Renal cortex interstitium (tissue), 11 donors: Measurements from ENCODE around the gene MYOC. TPM values are rescaled to one million over a fixed set of nuclear protein-coding genes. Genes with fewer than 3 reads are reported as not detected.
"Not testable (repeated sequence)": the region's sequence is repeated elsewhere in the genome, so short reads cannot be mapped to it uniquely, and the experiment has no call there.

Source experiments
- DNase-seq, 11 donors: peaks; one replicate each; pipeline ENCODE4 v3.0.0-alpha.2; 2013; ENCODE audit warnings: low read depth in 9 of 11, low spot score in 4 of 11; ENCODE audit errors: extremely low read depth in 1 of 11
- polyA plus RNA-seq, 3 donors: library from polyadenylated mRNA; unstranded; fragments of 120-200 nt; gene quantifications; one replicate each; pipeline ENCODE4 v1.2.1, GENCODE V29; 2013; ENCODE audit not compliant: insufficient read length in 3 of 3

Gene MYOC
- polyA plus RNA-seq, 3 donors: 0.16 to 0.35 (median 0.23) TPM

- no peak for DNase-seq
These were observed 35.9 kb downstream of the MYOC start for GRCh38 chr1:171616586-171616985.

GRCh38 chr1:171615122-171615906, 37.2 kb downstream of the MYOC start:
- not testable (repeated sequence) for DNase-seq

- DNase-seq: no peak
These were observed 39.2 kb downstream of the MYOC start for GRCh38 chr1:171613282-171613681.

- no peak for DNase-seq
These were observed 41.2 kb downstream of the MYOC start for GRCh38 chr1:171611306-171611705.

GRCh38 chr1:171610385-171610784, 42.1 kb downstream of the MYOC start:
- DNase-seq: no peak

- no peak for DNase-seq
These were observed 46.0 kb downstream of the MYOC start for GRCh38 chr1:171606402-171606941.

GRCh38 chr1:171603042-171603441, 49.4 kb downstream of the MYOC start:
- not testable (repeated sequence) for DNase-seq

GRCh38 chr1:171600862-171601261, 51.6 kb downstream of the MYOC start:
- DNase-seq: no peak

- DNase-seq: not testable (repeated sequence)
These were observed 52.2 kb downstream of the MYOC start for GRCh38 chr1:171600310-171600709.

GRCh38 chr1:171597203-171597602, 55.3 kb downstream of the MYOC start:
- DNase-seq: no peak

- DNase-seq: no peak
These were observed 55.8 kb downstream of the MYOC start for GRCh38 chr1:171596705-171597104.

GRCh38 chr1:171596119-171596518, 56.4 kb downstream of the MYOC start:
- no peak for DNase-seq

GRCh38 chr1:171595324-171595723, 57.2 kb downstream of the MYOC start:
- peak in 2 of 11 donors; percentile 3 to 41 for DNase-seq

GRCh38 chr1:171590022-171590421, 62.5 kb downstream of the MYOC start:
- no peak for DNase-seq

GRCh38 chr1:171588230-171588629, 64.3 kb downstream of the MYOC start:
- no peak for DNase-seq

- no peak for DNase-seq
These were observed 66.8 kb downstream of the MYOC start for GRCh38 chr1:171585715-171586114.

Other genes with a start within 250 kb of the MYOC start
- 100 to 1,000 TPM; 131 to 139 (median 135) TPM for gene PRRC2C, start 167.2 kb downstream of the MYOC start, polyA plus RNA-seq
- under 1 TPM; 0.52 to 0.86 (median 0.81) TPM for gene MYOCOS, start 30.4 kb downstream of the MYOC start, polyA plus RNA-seq
- gene VAMP4, start 89.4 kb upstream of the MYOC start, polyA plus RNA-seq: 10 to 100 TPM; 13.0 to 18.2 (median 16.0) TPM
- gene METTL13, start 129.0 kb upstream of the MYOC start, polyA plus RNA-seq: 10 to 100 TPM; 36.0 to 40.9 (median 38.9) TPM
- gene DNM3, start 188.8 kb upstream of the MYOC start, polyA plus RNA-seq: 1 to 10 TPM; 4.2 to 5.2 (median 4.8) TPM